Inflammatory macrophage (primary cell): ENCODE measurements around the gene OR52E2.

Experiments used
- DNase-seq, 2 donors: peaks; one replicate each; pipeline ENCODE4 v3.0.0-alpha.2; 2020 to 2022

The OR52E2 gene

DNA sequence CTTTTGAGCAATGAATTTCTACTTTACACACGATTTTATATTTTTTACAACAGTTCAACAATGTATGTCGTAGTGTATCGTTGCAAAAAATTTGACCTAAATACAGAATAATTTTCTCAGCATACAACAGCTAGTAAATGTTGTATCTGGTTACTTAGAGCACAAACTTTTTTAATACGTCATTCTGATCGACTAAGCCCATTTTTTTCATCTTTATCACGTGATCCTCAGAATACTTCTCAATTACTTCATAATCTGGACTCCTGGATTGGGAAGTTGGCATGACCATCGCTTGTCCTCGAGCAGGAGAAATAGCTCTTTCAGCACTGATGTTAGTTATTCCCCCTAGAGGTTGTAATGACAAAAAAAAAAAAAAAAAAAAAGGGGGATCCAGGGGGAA, 48.2 kb downstream of the OR52E2 start:
- no peak for DNase-seq
